Amygdala (tissue), 56 donors: ENCODE data around the gene SGCA.
A peak's percentile ranks its signal among the peaks of the same experiment; 100 is the strongest.

ENCODE experiments used
- DNase-seq, 56 donors: peaks; one replicate each; lab custom pipeline; 2025; lab: John Stamatoyannopoulos, UW

Gene SGCA

GRCh38 chr17:50133769-50134099, 32.1 kb upstream of the SGCA start:
- DNase-seq = no peak

- no peak for DNase-seq
Measured at GRCh38 chr17:50134206-50135110, 31.3 kb upstream of the SGCA start.

GRCh38 chr17:50135316-50136095, 30.3 kb upstream of the SGCA start:
- no peak for DNase-seq

GRCh38 chr17:50136096-50136687, 29.6 kb upstream of the SGCA start:
- no peak for DNase-seq

- peak in 4 of 56 donors; percentile 16 to 43 (median 24) for DNase-seq
Measured at GRCh38 chr17:50137042-50137441, 28.8 kb upstream of the SGCA start.

GRCh38 chr17:50139185-50139783, 26.5 kb upstream of the SGCA start:
- no peak for DNase-seq

- DNase-seq = peak in 48 of 56 donors; percentile 17 to 79 (median 52)
Measured at GRCh38 chr17:50139950-50140885, 25.6 kb upstream of the SGCA start.

- DNase-seq = no peak
Measured at GRCh38 chr17:50141026-50141744, 24.6 kb upstream of the SGCA start.

GRCh38 chr17:50141745-50142110, 24.1 kb upstream of the SGCA start:
- no peak for DNase-seq

- DNase-seq = no peak
Measured at GRCh38 chr17:50143461-50144176, 22.2 kb upstream of the SGCA start.

GRCh38 chr17:50144355-50144754, 21.4 kb upstream of the SGCA start:
- no peak for DNase-seq

- DNase-seq = no peak
Measured at GRCh38 chr17:50144845-50145531, 20.8 kb upstream of the SGCA start.

GRCh38 chr17:50145532-50146229, 20.1 kb upstream of the SGCA start:
- DNase-seq = peak in 2 of 56 donors; percentile 9 to 10

GRCh38 chr17:50146230-50146926, 19.4 kb upstream of the SGCA start:
- peak in 4 of 56 donors; percentile 9 to 36 (median 21) for DNase-seq

- DNase-seq = peak in 7 of 56 donors; percentile 19 to 29 (median 24)
Measured at GRCh38 chr17:50146927-50147665, 18.7 kb upstream of the SGCA start.

GRCh38 chr17:50147841-50148225, 18.0 kb upstream of the SGCA start:
- DNase-seq = peak in 11 of 56 donors; percentile 28 to 73 (median 62)
